HFFc6 (cell line): ENCODE results near the gene TRIML1. TPM values are rescaled to one million over a fixed set of nuclear protein-coding genes. Genes with fewer than 3 reads are reported as not detected.

Source experiments
- DNase-seq: peaks from one replicate; pipeline ENCODE4 v3.0.0-alpha.2; 2018
- H3K27ac Mint-ChIP-seq: 2 replicates; pipeline ENCODE4 v1.8.0; 2020; ENCODE audit warnings: mild to moderate bottlenecking, mixed read lengths
- H3K27me3 Mint-ChIP-seq: 2 replicates; pipeline ENCODE4 v1.8.0; 2021; ENCODE audit warnings: mild to moderate bottlenecking, moderate library complexity, mixed read lengths; ENCODE audit not compliant: insufficient read depth
- H3K36me3 Mint-ChIP-seq: 2 replicates; pipeline ENCODE4 v1.8.0; 2021; ENCODE audit warnings: low read depth, mixed read lengths
- H3K4me1 Mint-ChIP-seq: 2 replicates; pipeline ENCODE4 v1.8.0; 2020; ENCODE audit warnings: low read depth, mixed read lengths
- H3K4me3 Mint-ChIP-seq: 2 replicates; pipeline ENCODE4 v1.8.0; 2020; ENCODE audit warnings: mild to moderate bottlenecking, moderate library complexity, mixed read lengths
- H3K9me3 Mint-ChIP-seq: 2 replicates; pipeline ENCODE4 v1.8.0; 2020; ENCODE audit warnings: mild to moderate bottlenecking, mixed read lengths
- CTCF ChIP-seq: fragments of 200-600 bp; sonication (generic); IDR thresholded peaks from 2 replicates; pipeline ENCODE4 v1.5.0; 2021; ENCODE audit warnings: antibody characterized with exemption, mild to moderate bottlenecking
- total RNA-seq, 6 experiments: library from RNA; stranded (reverse); fragmentation: NEBNext Ultra II Directional; extraction: Animal tissue kit (Norgen Biotek cat#: 25700); gene quantifications; 2 replicates in 1 of 6; 3 replicates in 5 of 6; pipeline ENCODE4 v1.2.3, GENCODE V29; 2021

TRIML1 gene
- total RNA-seq, 6 experiments from 2014 or later: not detected

- Mint-ChIP-seq H3K4me3 (peak within 1 kb of the TSS; percentile 67), H3K27me3 (no peaks in the 10 kb centered on the region), H3K4me1 (peaks cover 44% of the 10 kb centered on the region), H3K9me3 (peaks cover 15% of the 10 kb centered on the region; the same call in 1 of the 2 replicates), H3K36me3 (no peaks in the 10 kb centered on the region), H3K27ac (peak within 1 kb of the TSS; percentile 54)
- no peak for TF ChIP-seq CTCF
- peak; percentile 24 for DNase-seq
Observed at GRCh38 chr4:188109157-188109755, 30.0 kb upstream of the TRIML1 start, which contains the start of gene TRIML2. TSS of gene TRIML2 (minus strand) at chr4:188109603. CDS start at chr4:188105368, 4,235 bp downstream.

GRCh38 chr4:188110036-188110435 lies 29.2 kb upstream of the TRIML1 start:
- H3K4me3 Mint-ChIP-seq: no peak overlapping the region
- H3K27ac Mint-ChIP-seq: peak overlapping the region; percentile 10; the same call in 1 of the 2 replicates
- DNase-seq: no peak
- peaks cover 44% of the 10 kb centered on the region for H3K4me1 Mint-ChIP-seq
- no peak for TF ChIP-seq CTCF
- H3K27me3 Mint-ChIP-seq: no peaks in the 10 kb centered on the region
- peaks cover 15% of the 10 kb centered on the region; the same call in 1 of the 2 replicates for H3K9me3 Mint-ChIP-seq
- no peaks in the 10 kb centered on the region for H3K36me3 Mint-ChIP-seq

- Mint-ChIP-seq H3K27ac (peak overlapping the region; percentile 54), H3K36me3 (no peaks in the 10 kb centered on the region), H3K4me3 (peak overlapping the region; percentile 15; the same call in 1 of the 2 replicates), H3K9me3 (peaks cover 9% of the 10 kb centered on the region; the same call in 1 of the 2 replicates), H3K27me3 (no peaks in the 10 kb centered on the region), H3K4me1 (peaks cover 44% of the 10 kb centered on the region)
- TF ChIP-seq CTCF: no peak
- peak; percentile 4 for DNase-seq
Observed at GRCh38 chr4:188110741-188111471, 28.3 kb upstream of the TRIML1 start.

GRCh38 chr4:188111955-188112354 lies 27.3 kb upstream of the TRIML1 start:
- DNase-seq: no peak

GRCh38 chr4:188113156-188113555 lies 26.1 kb upstream of the TRIML1 start:
- Mint-ChIP-seq H3K27ac (no peak overlapping the region), H3K36me3 (no peaks in the 10 kb centered on the region), H3K4me1 (peaks cover 35% of the 10 kb centered on the region), H3K27me3 (no peaks in the 10 kb centered on the region), H3K9me3 (peaks cover 9% of the 10 kb centered on the region; the same call in 1 of the 2 replicates), H3K4me3 (no peak overlapping the region)
- TF ChIP-seq CTCF: no peak
- no peak for DNase-seq

More at GRCh38 chr4:188111955-188112354, 27.3 kb upstream of the TRIML1 start:
- H3K36me3 Mint-ChIP-seq: no peaks in the 10 kb centered on the region
- no peak overlapping the region for H3K4me3 Mint-ChIP-seq
- no peaks in the 10 kb centered on the region for H3K27me3 Mint-ChIP-seq
- no peak overlapping the region for H3K27ac Mint-ChIP-seq
- H3K4me1 Mint-ChIP-seq: peaks cover 44% of the 10 kb centered on the region
- peaks cover 9% of the 10 kb centered on the region; the same call in 1 of the 2 replicates for H3K9me3 Mint-ChIP-seq
- TF ChIP-seq CTCF: no peak
